Lung microvascular endothelial cell (primary cell): ENCODE data around the gene CHAF1A. TPM values are rescaled to one million over a fixed set of nuclear protein-coding genes. Genes with fewer than 3 reads are reported as not detected.

Experiments used
- DNase-seq, 2 donors: peaks; one replicate each; pipeline versions ENCODE4 v3.0.0 to v3.0.0-alpha.2; 2010; ENCODE audit warnings: low read depth in 2 of 2
- total RNA-seq: library from RNA; depleted of rRNA; stranded (reverse); fragments of >200 nt; gene quantifications from 2 replicates; pipeline ENCODE4 v1.2.1, GENCODE V29; 2014

The CHAF1A gene
- total RNA-seq, 1 donor from 2014 or later, result 3.6 TPM

- DNase-seq, result peak; percentile 94 to 96
Observed at GRCh38 chr19:4400135-4400936, 2.1 kb upstream of the CHAF1A start, which contains the start of gene SH3GL1. Gene SH3GL1, minus strand, starts transcription at chr19:4400547. Its CDS starts 179 bp downstream, at chr19:4400368.

GRCh38 chr19:4401769-4402170, 670 bp upstream of the CHAF1A start:
- no peak for DNase-seq

GRCh38 chr19:4403005-4403761, 743 bp downstream of the CHAF1A start:
- no peak for DNase-seq

- no peak for DNase-seq
Observed at GRCh38 chr19:4405977-4406376, 3.5 kb downstream of the CHAF1A start.

GRCh38 chr19:4406626-4407025, 4.2 kb downstream of the CHAF1A start:
- DNase-seq, result no peak

- no peak for DNase-seq
Observed at GRCh38 chr19:4409123-4409933, 6.9 kb downstream of the CHAF1A start.

GRCh38 chr19:4413588-4413987, 11.1 kb downstream of the CHAF1A start:
- no peak for DNase-seq

DNA sequence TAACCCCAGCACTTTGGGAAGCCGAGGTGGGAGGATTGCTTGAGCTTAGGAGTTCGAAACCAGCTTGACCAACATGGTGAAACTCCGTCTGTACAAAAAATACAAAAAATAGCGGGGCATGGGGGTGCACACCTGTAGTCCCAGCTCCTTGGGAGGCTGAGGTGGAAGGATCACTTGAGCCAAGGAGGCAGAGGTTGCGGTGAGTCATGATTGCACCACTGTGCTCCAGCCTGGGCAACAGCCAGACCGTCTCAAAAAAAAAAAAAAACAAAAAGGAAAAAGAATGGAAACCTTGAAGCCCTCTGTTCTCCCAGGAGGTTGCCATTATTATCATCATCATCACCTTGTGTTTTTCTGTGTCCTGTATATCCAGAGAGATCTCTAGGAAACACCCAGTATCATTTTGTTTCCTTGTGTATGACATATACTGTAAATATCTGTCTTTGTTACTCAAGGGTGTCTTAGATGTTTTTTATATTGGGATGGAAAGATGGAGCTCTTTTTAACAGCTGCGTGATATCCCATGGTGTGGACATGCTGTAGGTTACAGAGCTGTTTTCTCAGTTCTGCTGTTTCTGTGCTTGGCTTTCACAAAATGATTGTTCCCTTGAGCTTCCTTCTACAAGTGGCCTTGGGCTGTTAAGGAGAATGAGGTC, 11.8 kb downstream of the CHAF1A start:
- DNase-seq, result peak in 1 of 2 donors; percentile 28

DNA sequence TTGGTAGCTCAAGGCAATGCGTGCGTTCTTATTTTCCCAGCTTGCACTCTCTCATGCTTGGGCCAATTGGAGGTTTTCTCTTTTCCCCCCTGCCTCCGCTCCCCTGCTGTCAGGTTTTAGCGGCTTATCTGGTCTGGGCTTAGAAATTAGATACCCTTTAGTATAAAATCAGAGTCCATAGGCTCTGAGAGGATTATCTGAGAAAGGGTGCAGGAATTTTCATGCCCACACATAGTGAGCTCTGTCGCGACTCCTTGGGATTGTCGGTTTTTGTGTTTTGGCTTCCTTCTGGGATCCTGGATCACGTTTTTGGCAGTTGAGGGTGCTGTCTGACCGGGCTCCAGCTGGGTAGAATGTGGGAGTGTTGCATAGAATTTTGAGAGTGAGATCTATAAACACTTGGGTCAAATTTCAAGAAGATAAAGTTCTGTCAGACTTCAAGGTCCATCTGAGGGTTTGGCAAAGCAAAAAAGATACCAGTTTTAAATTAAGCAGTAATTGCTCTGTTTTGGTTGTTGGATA, 12.4 kb downstream of the CHAF1A start:
- DNase-seq, result no peak

GRCh38 chr19:4415352-4415751, 12.9 kb downstream of the CHAF1A start:
- no peak for DNase-seq

DNA sequence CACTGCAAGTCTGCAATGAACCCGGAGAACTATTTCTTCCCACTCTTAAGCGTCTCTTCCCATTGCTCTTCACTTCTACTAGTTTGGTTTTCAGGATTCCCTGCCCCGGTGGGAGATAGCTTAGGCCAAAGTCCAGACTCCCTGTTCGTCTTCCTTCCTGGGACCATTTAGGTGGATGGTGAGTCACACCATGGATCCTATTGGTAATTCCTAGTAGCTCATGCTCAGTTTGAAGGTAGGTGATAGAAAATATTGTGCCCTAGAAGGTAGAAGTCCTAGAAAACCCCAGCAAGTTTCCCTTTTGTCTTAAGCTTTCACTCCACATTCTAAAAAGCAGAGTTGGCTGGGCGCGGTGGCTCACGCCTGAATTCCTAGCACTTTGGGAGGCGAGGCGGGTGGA, 13.8 kb downstream of the CHAF1A start:
- DNase-seq, result no peak

DNA sequence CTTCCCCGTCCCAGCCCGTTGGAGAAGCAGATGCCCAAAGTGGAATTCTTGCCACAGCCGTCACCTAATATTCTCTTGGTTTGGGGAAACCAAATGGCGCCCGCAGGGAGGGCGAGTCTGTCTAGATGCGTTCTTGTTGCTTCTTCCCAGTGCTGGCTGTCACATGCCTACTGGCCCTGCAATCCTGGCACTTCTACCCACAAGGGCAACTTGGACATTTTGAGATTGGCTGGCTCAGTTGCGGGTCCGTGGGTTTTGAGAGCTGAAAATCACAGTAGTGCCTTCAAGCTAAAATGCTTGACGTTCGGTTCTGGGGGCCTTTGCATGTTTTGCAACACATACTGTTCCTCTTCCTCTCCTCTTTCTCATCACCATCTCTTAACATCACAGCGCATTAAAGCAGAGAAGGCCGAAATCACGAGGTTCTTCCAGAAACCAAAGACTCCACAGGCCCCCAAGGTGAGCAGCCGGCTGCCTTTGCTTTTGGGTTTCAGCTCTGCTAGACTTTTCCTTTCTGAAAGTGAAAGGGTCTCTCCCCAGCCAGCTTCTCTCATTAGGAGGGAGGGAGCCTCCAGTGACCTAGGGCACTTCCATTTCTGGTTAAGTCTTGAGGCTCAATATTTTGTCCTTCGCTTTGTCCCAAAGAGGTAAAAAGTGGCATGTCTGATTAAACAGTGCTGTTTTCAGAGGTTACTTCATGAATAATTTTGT, 21.1 kb downstream of the CHAF1A start:
- no peak for DNase-seq

DNA sequence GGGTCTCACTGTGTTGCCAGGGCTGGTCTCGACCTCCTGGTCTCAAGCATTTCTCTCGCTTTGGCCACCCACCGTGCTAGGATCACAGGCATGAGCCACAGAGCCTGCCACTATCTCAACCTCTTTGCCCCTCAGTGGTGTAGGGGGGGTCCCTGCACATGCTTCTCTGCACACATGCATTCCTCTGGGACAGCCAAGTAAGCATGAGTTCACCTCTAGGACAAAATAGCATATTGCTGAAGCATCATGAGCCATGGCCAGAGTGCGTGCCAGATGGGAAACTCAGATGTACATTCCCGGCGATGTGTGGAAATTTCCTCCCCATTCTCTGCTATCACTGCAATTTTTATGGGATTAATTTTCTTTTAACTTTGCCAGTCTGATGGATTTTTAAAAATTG, 23.1 kb downstream of the CHAF1A start:
- peak in 1 of 2 donors; percentile 22 for DNase-seq

DNA sequence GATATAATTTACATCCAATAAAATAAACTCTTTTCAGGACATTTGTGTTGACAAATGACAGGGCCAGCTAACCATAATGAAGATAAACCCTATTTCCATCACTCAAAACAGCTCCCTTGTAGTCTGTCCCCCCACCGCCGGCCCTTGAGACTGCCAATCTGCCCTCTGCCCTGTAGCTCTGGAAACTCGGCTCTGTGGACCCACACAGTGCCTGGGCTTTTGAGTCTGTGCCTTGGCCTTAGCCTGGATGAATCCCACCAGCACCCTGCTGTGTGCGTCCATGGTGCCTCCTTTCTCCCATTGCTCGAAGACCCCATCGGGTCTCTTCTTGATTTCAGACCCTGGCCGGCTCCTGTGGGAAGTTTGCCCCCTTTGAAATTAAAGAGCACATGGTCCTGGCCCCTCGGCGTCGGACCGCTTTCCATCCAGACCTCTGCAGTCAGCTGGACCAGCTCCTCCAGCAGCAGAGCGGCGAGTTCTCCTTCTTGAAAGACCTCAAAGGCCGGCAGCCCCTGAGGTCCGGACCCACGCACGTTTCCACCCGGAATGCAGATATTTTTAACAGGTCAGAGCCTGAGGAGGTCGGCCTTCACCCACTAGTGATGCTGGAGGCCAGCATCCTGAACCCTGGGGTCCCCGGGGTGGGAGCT, 26.0 kb downstream of the CHAF1A start:
- DNase-seq, result no peak

- no peak for DNase-seq
Observed at GRCh38 chr19:4429256-4429655, 26.8 kb downstream of the CHAF1A start.

DNA sequence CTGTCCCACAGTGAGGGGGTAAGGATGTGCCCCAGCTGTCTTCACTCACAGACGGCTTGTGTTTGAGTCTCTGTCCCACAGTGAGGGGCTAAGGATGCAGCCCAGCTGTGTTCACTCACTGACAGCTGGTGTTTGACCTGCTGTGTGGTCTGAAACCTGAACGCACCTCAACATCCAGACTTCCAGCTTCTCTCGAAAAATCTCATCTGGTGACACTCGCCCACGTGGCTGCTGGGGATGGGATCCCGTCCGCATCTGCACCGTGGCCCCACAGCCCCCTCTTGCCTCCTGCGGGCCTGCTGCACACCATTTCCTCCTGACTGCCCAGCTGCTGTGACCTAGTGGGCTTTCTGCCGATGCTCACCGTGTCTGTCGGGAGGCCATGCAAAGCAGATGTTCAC, 27.3 kb downstream of the CHAF1A start:
- DNase-seq, result no peak

GRCh38 chr19:4430760-4431159, 28.3 kb downstream of the CHAF1A start:
- DNase-seq, result no peak

GRCh38 chr19:4431296-4431695, 28.9 kb downstream of the CHAF1A start:
- no peak for DNase-seq

DNA sequence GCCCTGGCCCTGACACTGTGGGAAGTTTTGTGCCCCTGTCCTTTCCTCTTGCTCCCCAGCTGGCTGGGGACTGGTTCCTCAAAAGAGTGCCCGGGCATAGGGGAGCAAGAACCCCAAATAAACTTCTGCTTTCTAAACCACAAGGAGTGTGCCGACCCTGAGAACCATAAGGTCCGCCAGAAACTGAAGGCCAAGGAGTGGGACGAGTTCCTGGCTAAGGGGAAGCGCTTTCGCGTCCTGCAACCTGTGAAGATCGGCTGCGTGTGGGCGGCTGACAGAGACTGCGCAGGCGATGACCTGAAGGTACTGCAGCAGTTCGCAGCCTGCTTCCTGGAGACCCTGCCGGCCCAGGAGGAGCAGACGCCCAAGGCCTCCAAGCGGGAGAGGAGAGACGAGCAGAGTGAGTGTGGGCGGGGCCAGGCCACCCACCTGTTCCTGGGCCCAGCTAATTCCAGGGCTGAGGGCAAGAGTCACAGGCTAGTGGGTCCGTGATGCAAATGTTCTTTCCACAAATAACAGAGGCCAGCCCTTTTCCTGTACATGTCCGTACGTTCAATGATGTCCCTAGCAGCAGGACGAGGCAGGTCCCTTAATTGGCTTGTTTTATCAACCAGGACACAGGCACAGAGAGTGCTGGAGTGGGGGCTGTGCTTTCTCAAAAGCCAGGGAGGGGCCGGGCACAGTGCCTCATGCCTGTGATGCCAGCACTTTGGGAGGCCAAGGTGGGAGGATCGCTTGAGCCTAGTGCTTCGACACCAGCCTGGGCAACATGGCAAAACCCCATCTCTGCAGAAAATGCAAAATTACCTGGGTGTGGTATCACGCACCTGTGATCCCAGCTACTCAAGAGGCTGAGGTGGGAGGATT, 29.6 kb downstream of the CHAF1A start:
- no peak for DNase-seq
